NCI-H526 treated with DMSO at 0.1 percent for 48 hours (cell line): ENCODE data around the gene ADRB1.

Source experiments
- DNase-seq: peaks from one replicate; lab custom pipeline; 2025; lab: John Stamatoyannopoulos, UW

Gene ADRB1

DNA sequence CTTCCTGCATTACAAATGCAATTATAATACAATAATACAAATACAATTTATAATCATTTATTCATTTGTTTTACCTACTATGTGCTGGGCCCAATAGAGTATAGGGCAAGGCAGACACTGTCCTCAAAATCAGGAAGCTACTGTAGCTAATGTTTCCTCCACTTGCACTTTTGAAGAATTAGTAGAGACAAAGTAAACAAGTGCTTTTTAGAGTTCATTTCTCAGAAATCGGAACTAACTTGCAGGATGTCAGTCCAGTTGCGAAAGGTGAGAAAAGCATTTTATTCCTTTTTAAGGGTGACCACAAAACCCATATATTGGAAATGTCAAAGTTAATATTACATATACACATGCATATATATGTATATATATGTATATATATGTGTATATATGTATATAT lies 14.2 kb downstream of the ADRB1 start:
- DNase-seq: no peak

- DNase-seq: no peak
These were observed 14.6 kb downstream of the ADRB1 start for GRCh38 chr10:114058297-114058696.

- DNase-seq: no peak
These were observed 15.9 kb downstream of the ADRB1 start for GRCh38 chr10:114059561-114059960.

GRCh38 chr10:114060456-114060855 lies 16.8 kb downstream of the ADRB1 start:
- no peak for DNase-seq

DNA sequence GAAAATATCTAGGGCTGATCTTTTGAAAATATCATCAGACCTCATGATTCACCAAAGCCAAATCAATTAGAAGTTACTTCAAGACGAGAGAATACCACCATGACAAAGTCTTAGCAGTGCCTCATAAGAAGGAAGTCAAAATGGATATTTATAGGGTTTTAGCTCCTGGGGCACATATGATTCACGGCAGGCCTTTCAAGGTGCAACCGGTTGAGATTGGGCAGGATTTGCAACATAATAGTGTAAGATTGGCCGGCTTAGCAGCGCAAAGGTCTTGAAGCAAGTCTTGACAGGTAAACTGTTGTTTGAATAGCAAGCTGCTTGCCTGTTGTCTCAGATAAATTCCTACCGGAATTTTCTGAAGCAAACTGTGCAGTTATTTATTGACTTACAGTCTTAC lies 17.5 kb downstream of the ADRB1 start:
- DNase-seq: no peak

GRCh38 chr10:114061789-114062188 lies 18.1 kb downstream of the ADRB1 start:
- DNase-seq: no peak

GRCh38 chr10:114064151-114065048 lies 20.7 kb downstream of the ADRB1 start:
- no peak for DNase-seq

DNA sequence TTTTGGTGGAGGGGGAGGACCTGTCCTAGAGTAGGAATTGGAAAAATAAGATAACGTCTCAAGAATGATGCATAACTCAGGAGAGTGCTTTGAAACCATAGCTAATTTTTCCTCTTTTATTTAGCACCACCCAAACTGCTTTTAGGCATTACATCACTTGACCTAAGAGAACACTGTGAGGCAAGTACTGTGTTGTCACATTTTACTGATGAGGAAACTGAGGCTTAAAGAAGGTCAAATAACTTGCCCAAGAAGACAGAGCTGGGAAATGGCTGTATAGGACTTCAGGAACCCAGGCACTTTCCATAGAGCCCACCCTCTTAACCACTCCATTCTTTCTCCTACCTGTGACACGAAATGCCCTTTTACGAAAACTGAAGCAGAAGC lies 21.4 kb downstream of the ADRB1 start:
- DNase-seq: no peak

GRCh38 chr10:114068054-114068707 lies 24.5 kb downstream of the ADRB1 start:
- DNase-seq: no peak

- DNase-seq: no peak
These were observed 27.0 kb downstream of the ADRB1 start for GRCh38 chr10:114070710-114071109.

GRCh38 chr10:114071178-114071577 lies 27.5 kb downstream of the ADRB1 start:
- no peak for DNase-seq

DNA sequence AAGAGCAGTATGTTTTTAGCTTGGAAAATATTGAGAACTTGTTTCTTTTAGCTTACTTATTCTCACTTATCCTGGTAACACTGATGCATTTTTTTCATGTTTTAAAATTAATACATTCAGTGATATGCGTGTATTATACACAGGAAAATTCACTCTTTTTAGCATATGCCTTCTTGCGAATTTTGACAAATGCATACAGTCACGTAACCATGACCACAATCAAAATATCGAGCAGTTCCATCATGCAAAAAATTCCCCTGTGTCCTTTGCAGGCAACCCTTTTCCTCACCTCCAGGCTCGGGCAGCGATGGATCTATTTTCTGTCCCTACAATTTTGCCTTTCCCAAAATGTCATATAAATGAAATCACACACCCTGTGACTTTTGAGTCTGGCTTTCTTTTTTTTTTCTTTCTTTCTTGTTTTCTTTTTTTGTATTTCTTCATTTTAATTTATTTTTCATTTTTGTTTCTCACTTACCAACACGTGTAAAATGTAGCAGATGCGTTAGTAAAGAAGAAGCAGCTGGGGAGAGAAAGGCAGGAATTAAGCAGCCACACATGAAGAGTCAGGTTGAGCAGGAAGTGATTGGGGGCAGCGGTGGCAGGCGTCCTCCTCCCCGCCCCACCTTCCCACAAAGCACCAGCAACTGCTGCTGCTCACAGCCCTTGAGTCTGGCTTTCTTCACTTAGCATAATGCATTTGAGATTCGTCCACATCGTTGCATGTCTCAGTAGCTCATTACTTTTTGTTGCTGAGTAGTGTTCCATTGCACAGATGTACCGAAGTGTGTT lies 29.9 kb downstream of the ADRB1 start:
- no peak for DNase-seq

DNA sequence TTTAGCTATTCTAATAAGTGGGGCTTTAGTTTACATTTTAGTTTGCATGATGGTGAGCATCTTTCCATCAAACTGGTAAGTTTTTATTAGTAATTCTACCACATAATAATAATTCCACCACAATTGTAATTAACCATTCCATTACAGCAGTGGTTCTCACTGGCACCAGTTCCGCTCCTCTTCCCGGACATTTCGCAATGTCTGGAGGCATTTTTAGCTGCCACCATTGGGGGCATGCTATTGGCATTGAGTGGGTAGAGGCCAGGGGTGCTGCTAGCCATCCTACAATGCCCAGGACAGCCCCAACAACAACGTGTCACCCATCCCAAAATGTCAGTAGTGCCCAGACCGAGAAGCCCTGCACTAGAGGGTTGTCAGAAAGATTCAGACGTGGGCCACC lies 31.4 kb downstream of the ADRB1 start:
- no peak for DNase-seq

GRCh38 chr10:114077347-114077746 lies 33.7 kb downstream of the ADRB1 start:
- no peak for DNase-seq

DNA sequence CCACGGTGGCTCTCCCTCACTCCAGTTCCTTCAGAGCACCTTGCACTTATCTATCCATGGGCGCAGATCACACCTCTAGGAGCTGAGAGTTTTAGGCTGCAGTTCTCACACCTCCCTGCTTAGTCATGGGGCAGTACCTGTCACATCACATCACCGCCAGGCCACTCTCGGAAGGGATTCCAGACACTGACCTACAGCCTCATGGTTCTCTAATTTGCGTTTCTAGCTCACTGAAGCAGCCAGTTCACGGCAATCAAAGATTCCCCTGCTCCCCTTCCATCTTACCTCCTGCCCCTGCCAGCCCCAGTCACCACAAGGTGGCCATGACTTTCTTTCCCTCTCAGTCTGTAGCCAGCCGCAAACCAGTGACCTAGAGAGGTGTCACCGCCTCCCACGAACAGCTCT lies 34.2 kb downstream of the ADRB1 start:
- no peak for DNase-seq

DNA sequence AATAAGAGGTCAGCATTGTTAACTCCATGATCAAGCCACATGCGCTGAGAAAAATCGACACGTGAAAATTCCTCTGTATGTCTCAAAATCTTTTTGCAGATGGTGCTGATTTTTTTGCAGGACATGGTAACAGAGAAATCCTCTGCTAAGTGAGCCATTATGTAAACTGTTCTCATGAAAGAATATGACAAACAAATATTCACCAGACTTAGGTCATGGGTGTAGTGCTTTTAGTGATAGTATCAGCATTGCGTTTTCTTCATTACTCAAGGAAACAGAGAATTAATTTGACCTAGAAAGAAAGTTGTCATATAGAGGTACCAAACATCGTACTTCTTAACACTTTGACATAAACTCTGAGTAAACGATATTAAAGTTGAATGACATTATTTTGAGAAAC lies 34.7 kb downstream of the ADRB1 start:
- no peak for DNase-seq

GRCh38 chr10:114079421-114079820 lies 35.8 kb downstream of the ADRB1 start:
- no peak for DNase-seq

DNA sequence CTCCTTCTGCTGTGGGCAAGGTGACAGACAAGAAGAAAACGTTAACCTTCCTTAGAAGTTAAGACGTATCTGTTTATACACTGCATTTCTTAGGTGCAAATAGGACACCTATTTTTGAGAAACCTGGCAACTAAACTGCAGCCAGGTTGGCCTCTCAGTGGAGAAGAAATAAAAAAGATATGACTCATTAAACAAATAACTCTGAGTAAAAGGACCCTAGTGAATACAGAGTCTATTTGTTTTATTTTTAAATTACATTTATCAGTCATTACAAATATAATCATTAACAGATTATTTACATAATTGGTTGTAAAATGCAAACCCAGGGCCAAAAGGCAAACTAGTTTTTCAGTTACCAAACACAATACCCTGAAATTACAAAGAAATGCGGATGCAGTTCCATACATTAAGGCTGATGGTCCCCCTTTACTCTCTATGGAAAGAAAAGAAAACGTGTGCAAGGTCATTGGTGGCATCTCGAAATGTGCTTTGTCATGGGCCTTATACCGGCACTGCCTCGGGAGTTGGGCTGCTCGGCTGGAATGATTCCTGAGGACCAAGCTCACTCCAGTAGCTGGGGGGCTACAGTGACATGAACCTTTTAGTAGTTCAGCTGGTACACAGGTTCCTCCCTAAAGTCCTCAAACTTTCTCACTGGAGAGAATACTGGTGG lies 38.4 kb downstream of the ADRB1 start:
- peak; percentile 36 for DNase-seq

GRCh38 chr10:114083040-114083439 lies 39.4 kb downstream of the ADRB1 start:
- no peak for DNase-seq

DNA sequence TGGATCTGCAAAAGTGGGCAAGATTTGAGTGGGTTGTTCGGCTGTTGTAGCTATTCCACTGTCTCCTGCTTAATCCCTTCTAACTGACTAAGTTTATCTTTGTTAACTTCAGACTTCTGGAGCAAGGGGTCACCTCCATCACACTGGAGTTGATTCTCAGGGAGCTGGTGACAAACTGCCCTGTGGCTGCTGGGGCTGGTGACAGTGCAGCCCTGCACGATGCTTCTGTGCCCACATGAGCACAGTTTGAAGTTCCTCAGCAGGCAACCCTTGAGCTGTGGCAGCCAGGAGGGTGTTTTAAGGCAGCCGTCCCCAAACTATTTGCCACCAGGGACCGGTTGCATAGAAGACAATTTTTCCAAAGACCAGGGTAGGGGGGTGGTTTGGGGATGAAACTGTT lies 40.5 kb downstream of the ADRB1 start:
- no peak for DNase-seq

- no peak for DNase-seq
These were observed 43.6 kb downstream of the ADRB1 start for GRCh38 chr10:114087255-114087654.

DNA sequence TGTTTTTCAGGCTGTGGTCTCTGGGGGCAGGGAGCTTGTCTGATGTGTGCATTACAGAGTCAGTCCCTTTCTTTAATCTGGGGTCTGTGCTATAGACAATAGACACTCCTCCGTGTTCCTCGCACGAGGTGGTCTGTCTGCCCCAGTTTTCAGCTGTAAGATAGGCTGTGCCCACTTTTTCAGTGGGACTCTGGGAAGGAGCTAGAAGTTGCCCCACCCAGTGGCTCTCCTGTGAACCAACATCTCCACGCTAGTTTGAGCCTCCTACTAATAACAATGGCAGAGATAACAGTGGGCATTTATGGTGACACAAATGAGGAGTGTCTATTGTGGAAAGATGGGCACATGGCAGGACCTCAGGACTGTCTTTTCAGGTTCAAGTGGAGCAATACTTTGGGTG lies 44.0 kb downstream of the ADRB1 start:
- no peak for DNase-seq
